PFSK-1 (cell line): ENCODE measurements around the gene WDR7.

Source experiments
- FOXP2 ChIP-seq: optimal IDR thresholded peaks from 2 replicates; pipeline ENCODE3; 2011; ENCODE audit warnings: borderline replicate concordance, control low read depth, inconsistent platforms; ENCODE audit not compliant: insufficient read depth; ENCODE audit errors: extremely low read length, extremely low read depth
- POLR2AphosphoS5 ChIP-seq: IDR thresholded peaks from 2 replicates; pipeline ENCODE4 v1.6.1; 2012; ENCODE audit warnings: low read depth, mild to moderate bottlenecking, control low read depth, low read length, moderate library complexity
- SIN3A ChIP-seq: IDR thresholded peaks from 2 replicates; pipeline ENCODE4 v1.6.1; 2012; ENCODE audit warnings: mild to moderate bottlenecking, low read length, moderate library complexity, borderline replicate concordance; ENCODE audit not compliant: insufficient read depth
- TAF1 ChIP-seq: IDR thresholded peaks from 2 replicates; pipeline ENCODE4 v1.6.1; 2012; ENCODE audit warnings: low read length, control low read depth, borderline replicate concordance; ENCODE audit not compliant: insufficient read depth
- TF ChIP-seq, protein P1 (sequence below), 2 experiments: IDR thresholded peaks; 2 replicates each; pipeline versions ENCODE4 v1.6.1 to v1.8.0; 2011 to 2012; ENCODE audit warnings: low read depth in 2 of 2, low read length in 2 of 2, control low read depth in 1 of 2, inconsistent platforms in 1 of 2, mild to moderate bottlenecking in 1 of 2, moderate library complexity in 1 of 2; ENCODE audit not compliant: insufficient read depth in 1 of 2

DNA sequence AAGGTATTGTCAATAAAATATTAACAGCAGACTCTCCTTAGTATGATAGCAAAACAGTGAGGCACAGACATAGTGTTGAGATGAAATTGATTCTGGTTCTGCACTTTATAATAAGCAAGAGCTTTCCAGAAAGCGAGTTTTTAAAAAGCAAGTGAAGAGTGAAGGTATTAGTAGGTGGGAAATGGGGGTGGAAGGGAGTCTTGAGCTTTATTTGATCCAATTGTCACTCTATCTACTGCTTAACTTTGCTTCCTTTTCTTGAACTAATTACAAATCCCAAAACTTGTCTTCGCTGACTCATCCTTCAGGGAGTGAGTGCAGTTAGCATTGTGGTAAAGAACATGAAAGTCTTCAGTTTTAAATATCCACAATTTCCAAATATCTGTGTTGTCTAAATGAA lies 375.2 kb downstream of the WDR7 start:
- no peak for TF ChIP-seq POLR2AphosphoS5
- no peak for TF ChIP-seq TAF1
- TF ChIP-seq, protein P1, sequence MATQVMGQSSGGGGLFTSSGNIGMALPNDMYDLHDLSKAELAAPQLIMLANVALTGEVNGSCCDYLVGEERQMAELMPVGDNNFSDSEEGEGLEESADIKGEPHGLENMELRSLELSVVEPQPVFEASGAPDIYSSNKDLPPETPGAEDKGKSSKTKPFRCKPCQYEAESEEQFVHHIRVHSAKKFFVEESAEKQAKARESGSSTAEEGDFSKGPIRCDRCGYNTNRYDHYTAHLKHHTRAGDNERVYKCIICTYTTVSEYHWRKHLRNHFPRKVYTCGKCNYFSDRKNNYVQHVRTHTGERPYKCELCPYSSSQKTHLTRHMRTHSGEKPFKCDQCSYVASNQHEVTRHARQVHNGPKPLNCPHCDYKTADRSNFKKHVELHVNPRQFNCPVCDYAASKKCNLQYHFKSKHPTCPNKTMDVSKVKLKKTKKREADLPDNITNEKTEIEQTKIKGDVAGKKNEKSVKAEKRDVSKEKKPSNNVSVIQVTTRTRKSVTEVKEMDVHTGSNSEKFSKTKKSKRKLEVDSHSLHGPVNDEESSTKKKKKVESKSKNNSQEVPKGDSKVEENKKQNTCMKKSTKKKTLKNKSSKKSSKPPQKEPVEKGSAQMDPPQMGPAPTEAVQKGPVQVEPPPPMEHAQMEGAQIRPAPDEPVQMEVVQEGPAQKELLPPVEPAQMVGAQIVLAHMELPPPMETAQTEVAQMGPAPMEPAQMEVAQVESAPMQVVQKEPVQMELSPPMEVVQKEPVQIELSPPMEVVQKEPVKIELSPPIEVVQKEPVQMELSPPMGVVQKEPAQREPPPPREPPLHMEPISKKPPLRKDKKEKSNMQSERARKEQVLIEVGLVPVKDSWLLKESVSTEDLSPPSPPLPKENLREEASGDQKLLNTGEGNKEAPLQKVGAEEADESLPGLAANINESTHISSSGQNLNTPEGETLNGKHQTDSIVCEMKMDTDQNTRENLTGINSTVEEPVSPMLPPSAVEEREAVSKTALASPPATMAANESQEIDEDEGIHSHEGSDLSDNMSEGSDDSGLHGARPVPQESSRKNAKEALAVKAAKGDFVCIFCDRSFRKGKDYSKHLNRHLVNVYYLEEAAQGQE (IDR thresholded peaks at IDR 0.05; ENCODE audit: insufficient read depth in 1 of 2, low read depth in 2 of 2, low read length in 2 of 2): no peak
- TF ChIP-seq SIN3A: no peak
- TF ChIP-seq FOXP2: no peak
